NCI-H226 (cell line): Measurements from ENCODE around the gene SLC25A27.

Experiments used
- DNase-seq: peaks from one replicate; pipeline ENCODE4 v3.0.0-alpha.2; 2015

The SLC25A27 gene

GRCh38 chr6:46720401-46720800 is 67.6 kb downstream of the SLC25A27 start:
- no peak for DNase-seq
